Cardiac fibroblast (primary cell): ENCODE results near the gene TAPBP.

Source experiments
- DNase-seq, 2 donors: peaks; one replicate each; pipeline versions ENCODE4 v3.0.0 to v3.0.0-alpha.2; 2010; ENCODE audit warnings: low read depth in 2 of 2
- H3K4me3 ChIP-seq, 2 donors: replicated peaks in 1 of 2; 1 replicate in 1 of 2; 2 replicates in 1 of 2; pipeline ENCODE4 v1.5.1; 2011; ENCODE audit warnings: low read depth in 2 of 2, low read length in 2 of 2, mild to moderate bottlenecking in 2 of 2, moderate library complexity in 1 of 2
- TF ChIP-seq, protein P1 (sequence below): IDR thresholded peaks from one replicate; pipeline ENCODE4 v1.5.1; 2011; ENCODE audit warnings: low read depth, mild to moderate bottlenecking, low read length, inconsistent platforms

The TAPBP gene

GRCh38 chr6:33304216-33304615 lies 9.7 kb downstream of the TAPBP start:
- TF ChIP-seq, protein P1, sequence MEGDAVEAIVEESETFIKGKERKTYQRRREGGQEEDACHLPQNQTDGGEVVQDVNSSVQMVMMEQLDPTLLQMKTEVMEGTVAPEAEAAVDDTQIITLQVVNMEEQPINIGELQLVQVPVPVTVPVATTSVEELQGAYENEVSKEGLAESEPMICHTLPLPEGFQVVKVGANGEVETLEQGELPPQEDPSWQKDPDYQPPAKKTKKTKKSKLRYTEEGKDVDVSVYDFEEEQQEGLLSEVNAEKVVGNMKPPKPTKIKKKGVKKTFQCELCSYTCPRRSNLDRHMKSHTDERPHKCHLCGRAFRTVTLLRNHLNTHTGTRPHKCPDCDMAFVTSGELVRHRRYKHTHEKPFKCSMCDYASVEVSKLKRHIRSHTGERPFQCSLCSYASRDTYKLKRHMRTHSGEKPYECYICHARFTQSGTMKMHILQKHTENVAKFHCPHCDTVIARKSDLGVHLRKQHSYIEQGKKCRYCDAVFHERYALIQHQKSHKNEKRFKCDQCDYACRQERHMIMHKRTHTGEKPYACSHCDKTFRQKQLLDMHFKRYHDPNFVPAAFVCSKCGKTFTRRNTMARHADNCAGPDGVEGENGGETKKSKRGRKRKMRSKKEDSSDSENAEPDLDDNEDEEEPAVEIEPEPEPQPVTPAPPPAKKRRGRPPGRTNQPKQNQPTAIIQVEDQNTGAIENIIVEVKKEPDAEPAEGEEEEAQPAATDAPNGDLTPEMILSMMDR = no peak
- DNase-seq = no peak
- H3K4me3 ChIP-seq = no peak overlapping the region

GRCh38 chr6:33301877-33302276 lies 12.0 kb downstream of the TAPBP start:
- DNase-seq = no peak
- TF ChIP-seq, protein P1 = no peak
- no peak overlapping the region for H3K4me3 ChIP-seq

DNA sequence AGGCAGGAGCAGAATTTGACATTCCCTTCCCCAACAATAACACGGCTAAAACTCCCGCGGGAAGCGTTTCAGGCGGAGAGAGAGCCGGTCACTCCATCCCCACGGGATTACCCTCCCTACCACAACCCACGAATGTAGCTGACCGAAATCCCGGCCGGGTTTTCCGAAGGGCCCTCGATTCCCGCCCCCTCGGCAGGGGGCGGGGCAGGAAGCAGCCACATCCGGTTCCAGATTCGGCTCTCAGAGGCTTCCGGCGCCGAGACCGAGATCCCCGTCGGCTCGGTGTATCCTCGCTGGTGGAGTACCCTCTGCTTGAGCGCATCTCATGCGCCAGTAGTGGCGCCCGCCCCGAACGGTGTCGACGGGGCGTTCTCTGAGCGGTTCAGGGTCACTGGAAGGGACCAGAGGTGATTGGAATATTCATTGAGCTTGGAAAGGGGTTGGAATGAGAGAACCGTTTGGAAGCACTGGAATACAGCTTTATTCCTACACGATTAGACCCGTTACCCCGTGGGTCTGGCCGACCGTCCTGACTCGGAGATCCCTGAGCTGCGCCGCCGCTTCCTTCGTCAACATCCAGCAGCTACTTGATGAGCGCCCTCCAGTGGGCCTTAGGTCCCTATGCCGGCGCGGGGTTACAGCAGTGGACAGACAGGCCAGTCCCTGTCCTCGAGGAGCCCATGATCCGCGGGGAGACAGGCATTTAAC lies 14.5 kb downstream of the TAPBP start:
- TF ChIP-seq, protein P1 = peak; percentile 90
- peak overlapping the region; percentile 63 to 80 for H3K4me3 ChIP-seq
- DNase-seq = peak; percentile 94 to 95

DNA sequence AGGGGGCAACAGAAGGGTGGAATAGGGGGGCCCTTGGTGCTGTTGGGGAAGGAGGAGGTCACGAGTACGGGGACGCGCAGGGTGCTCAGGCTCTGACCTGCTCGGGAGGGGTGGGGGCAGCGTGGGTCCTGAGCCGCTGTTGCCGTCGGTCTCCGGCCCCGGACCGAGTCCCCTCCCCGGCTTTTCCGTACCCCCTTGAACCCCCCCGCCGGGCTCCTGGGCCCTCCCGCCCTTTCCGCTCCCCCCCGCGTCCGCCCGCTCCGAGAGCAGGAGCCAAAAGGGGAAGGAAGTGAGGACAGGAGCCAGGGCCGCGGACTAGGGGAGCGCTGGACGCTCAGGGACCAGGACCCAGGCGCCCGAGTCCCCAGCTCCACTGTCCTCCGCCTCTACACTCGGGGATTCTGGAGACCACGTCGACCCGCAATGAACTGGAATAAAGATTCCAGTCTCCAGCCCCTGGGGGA lies 15.1 kb downstream of the TAPBP start, which contains the start of gene RGL2:
TSS of gene RGL2 (minus strand) at position 170 of the 464 bp plus-strand sequence. CDS start 332 bp downstream, outside the sequence.
- TF ChIP-seq, protein P1 = no peak
- DNase-seq = peak in 1 of 2 donors; percentile 80
- peak within 1 kb of the TSS; percentile 63 to 80 for H3K4me3 ChIP-seq

GRCh38 chr6:33297956-33298772 lies 15.7 kb downstream of the TAPBP start:
- peak; percentile 85 to 91 for DNase-seq
- TF ChIP-seq, protein P1 = no peak
- peak overlapping the region; percentile 63 to 80 for H3K4me3 ChIP-seq

- peak overlapping the region; percentile 49 to 63 for H3K4me3 ChIP-seq
- TF ChIP-seq, protein P1 = no peak
- no peak for DNase-seq
These were observed 16.4 kb downstream of the TAPBP start for GRCh38 chr6:33297406-33297955.
